Ovary (tissue), 9 donors: ENCODE measurements around the gene JAGN1. TPM values are rescaled to one million over a fixed set of nuclear protein-coding genes. Genes with fewer than 3 reads are reported as not detected.

Experiments
- DNase-seq, 5 donors: peaks; one replicate each; pipeline ENCODE4 v3.0.0-alpha.2; 2019 to 2020
- H3K27ac ChIP-seq, 2 donors: fragments of 200-600 bp; one replicate each; pipeline versions ENCODE4 v1.5.1 to v1.8.0; 2019 to 2022
- H3K27me3 ChIP-seq: fragments of 200-600 bp; one replicate; pipeline ENCODE4 v1.8.0; 2022
- H3K36me3 ChIP-seq: fragments of 200-600 bp; sonication (generic); one replicate; pipeline ENCODE4 v1.5.1; 2019
- H3K4me1 ChIP-seq: one replicate; pipeline ENCODE4 v1.8.1; 2013; ENCODE audit warnings: mild to moderate bottlenecking, moderate library complexity; ENCODE audit not compliant: insufficient read depth
- H3K4me3 ChIP-seq: fragments of 200-600 bp; sonication (generic); one replicate; pipeline ENCODE4 v1.5.1; 2017
- H3K9me3 ChIP-seq, 2 donors: fragments of 200-600 bp in 1 of 2; sonication (generic) in 1 of 2; one replicate each; pipeline versions ENCODE4 v1.5.1 to v1.8.1; 2013 to 2019; ENCODE audit warnings: mild to moderate bottlenecking in 1 of 2, moderate library complexity in 1 of 2
- CTCF ChIP-seq, 3 donors: fragments of 450-650 bp in 2 of 3; fragments of 200-600 bp in 1 of 3; IDR thresholded peaks; one replicate each; pipeline versions ENCODE4 v1.5.1 to v1.8.0; 2016 to 2022; ENCODE audit warnings: antibody characterized with exemption in 3 of 3, mild to moderate bottlenecking in 1 of 3
- EP300 ChIP-seq: sonication (generic); formaldehyde crosslinking; IDR thresholded peaks from one replicate; pipeline ENCODE4 v1.6.1; 2017; ENCODE audit warnings: antibody characterized with exemption
- POLR2A ChIP-seq: fragments of 450-650 bp; IDR thresholded peaks from one replicate; pipeline ENCODE4 v1.6.1; 2017; ENCODE audit warnings: antibody characterized with exemption, mild to moderate bottlenecking, moderate library complexity
- WGBS, 3 donors: extraction: QIAGEN DNeasy Blood & Tissue Kit in 1 of 3; methylation state at CpG; one replicate each; pipeline versions ENCODE4 v1.1.5 to v1.1.7; 2013 to 2017; 5-methylcytosine and 5-hydroxymethylcytosine counted together
- intact Hi-C, 4 donors: fragments of 100-400 bp; cut with DNase I; formaldehyde crosslinking; loops; one replicate each; pipeline versions ENCODE4 v1.11.0 to v1.15.1; 2022 to 2023
- polyA plus RNA-seq, 2 donors: library from polyadenylated mRNA; stranded (reverse); fragments of 200-250 nt in 1 of 2; fragments of 350-450 nt in 1 of 2; fragmentation: Illumina TruSeq in 1 of 2; extraction: RNeasy Lipid Tissue Mini Kit (QIAGEN cat#74804) in 1 of 2; gene quantifications; one replicate each; pipeline ENCODE4 v1.2.3, GENCODE V29; 2013 to 2014
- total RNA-seq, 7 donors: library from RNA; depleted of rRNA in 2 of 7; stranded (reverse); fragments of >200 nt in 2 of 7; fragmentation: NEBNext Ultra II Directional in 3 of 7; extraction: Animal tissue kit (Norgen Biotek cat#: 25700) in 3 of 7; gene quantifications; one replicate each; pipeline versions ENCODE4 v1.1.0 to v1.2.4, GENCODE V29; 2016 to 2023
- donor health status: DM: no; HTN: no; CAD: no; lungs with moderate emphysema.
- donor health status: DM: no; HTN: no; CAD: no.
- donor health status: Bipolar disorder and iron deficiency.
- donor health status: DM: yes; HTN: yes; CAD: no.
- donor health status: DM: no; HTN: no; CAD: no.
- donor health status: DM: yes; HTN: yes; CAD: no.

The JAGN1 gene
- total and polyA plus RNA-seq, 9 donors, result 25.7 to 54.0 (median 32.7) TPM

GRCh38 chr3:9928158-9928557, 37.7 kb downstream of the JAGN1 start:
- intact Hi-C loops, result no loop called here
- H3K9me3 ChIP-seq, result no peaks in the 10 kb centered on the region
- H3K4me1 ChIP-seq, result peaks cover 7% of the 10 kb centered on the region
- no peaks in the 10 kb centered on the region for H3K36me3 ChIP-seq
- H3K27ac ChIP-seq, result no peak overlapping the region
- no peak for DNase-seq
- H3K4me3 ChIP-seq, result no peak overlapping the region
- WGBS, 3 donors, result 91 to 94% (median 94%) methylated on average over 22 to 23 of the region's 23 CpGs
- TF ChIP-seq EP300 (no peak), POLR2A (no peak), CTCF (IDR thresholded peaks at IDR 0.05) (no peak)
- no peaks in the 10 kb centered on the region for H3K27me3 ChIP-seq

GRCh38 chr3:9930804-9931418, 40.5 kb downstream of the JAGN1 start:
- no peaks in the 10 kb centered on the region for H3K27me3 ChIP-seq
- no peak for TF ChIP-seq CTCF (IDR thresholded peaks at IDR 0.05)
- TF ChIP-seq EP300, result no peak
- no peak overlapping the region for H3K27ac ChIP-seq
- no peaks in the 10 kb centered on the region for H3K9me3 ChIP-seq
- H3K4me3 ChIP-seq, result no peak overlapping the region
- H3K36me3 ChIP-seq, result no peaks in the 10 kb centered on the region
- intact Hi-C loops, result loop anchor here in 1 of 4 donors (5.0 to 10.0 kb wide), 2 partner anchors 84 to 196 kb away; partner anchors contain the start of gene BRPF1
- no peak for DNase-seq
- 94 to 97% (median 96%) methylated on average over 4 of the region's 4 CpGs for WGBS, 3 donors
- H3K4me1 ChIP-seq, result peaks cover 12% of the 10 kb centered on the region

GRCh38 chr3:9932535-9932842, 42.1 kb downstream of the JAGN1 start:
- no peaks in the 10 kb centered on the region for H3K27me3 ChIP-seq
- H3K4me1 ChIP-seq, result peaks cover 12% of the 10 kb centered on the region
- no peaks in the 10 kb centered on the region for H3K36me3 ChIP-seq
- intact Hi-C loops, result loop anchor here in 2 of 4 donors (2.0 to 10.0 kb wide), 3 partner anchors 14 to 198 kb away; partner anchors contain the start of gene BRPF1 (in 1 of the 2)
- no peak for DNase-seq
- peak overlapping the region; percentile 77 to 87 for H3K27ac ChIP-seq
- no peaks in the 10 kb centered on the region for H3K9me3 ChIP-seq
- H3K4me3 ChIP-seq, result peak overlapping the region; percentile 51
- no peak for TF ChIP-seq EP300
- no peak for TF ChIP-seq CTCF (IDR thresholded peaks at IDR 0.05)
- no peak for TF ChIP-seq POLR2A
- WGBS, 3 donors, result 3 to 10% (median 7%) methylated on average over 13 of the region's 13 CpGs

- 1% methylated on average over 15 to 77 of the region's 77 CpGs for WGBS, 3 donors
- Histone ChIP-seq H3K4me3 (peak overlapping the region; percentile 51), H3K27me3 (no peaks in the 10 kb centered on the region), H3K9me3 (no peaks in the 10 kb centered on the region), H3K36me3 (no peaks in the 10 kb centered on the region), H3K27ac (peak overlapping the region; percentile 77 to 87), H3K4me1 (peaks cover 12% of the 10 kb centered on the region)
- peak; percentile 64 to 90 (median 78) for DNase-seq
- TF ChIP-seq CTCF (IDR thresholded peaks at IDR 0.05) (peak in 2 of 3 donors; percentile 83 to 90), EP300 (no peak)
- intact Hi-C loops, result loop anchor here in 2 of 4 donors (2.0 to 10.0 kb wide), 3 partner anchors 14 to 198 kb away; partner anchors contain the start of gene BRPF1 (in 1 of the 2)
These were observed 42.6 kb downstream of the JAGN1 start for GRCh38 chr3:9932843-9933560.
